ENCODE measurements around the gene ADPRHL1.
"Not testable (repeated sequence)": the region's sequence is repeated elsewhere in the genome, so short reads cannot be mapped to it uniquely, and the experiment has no call there.

ADPRHL1 gene

DNA sequence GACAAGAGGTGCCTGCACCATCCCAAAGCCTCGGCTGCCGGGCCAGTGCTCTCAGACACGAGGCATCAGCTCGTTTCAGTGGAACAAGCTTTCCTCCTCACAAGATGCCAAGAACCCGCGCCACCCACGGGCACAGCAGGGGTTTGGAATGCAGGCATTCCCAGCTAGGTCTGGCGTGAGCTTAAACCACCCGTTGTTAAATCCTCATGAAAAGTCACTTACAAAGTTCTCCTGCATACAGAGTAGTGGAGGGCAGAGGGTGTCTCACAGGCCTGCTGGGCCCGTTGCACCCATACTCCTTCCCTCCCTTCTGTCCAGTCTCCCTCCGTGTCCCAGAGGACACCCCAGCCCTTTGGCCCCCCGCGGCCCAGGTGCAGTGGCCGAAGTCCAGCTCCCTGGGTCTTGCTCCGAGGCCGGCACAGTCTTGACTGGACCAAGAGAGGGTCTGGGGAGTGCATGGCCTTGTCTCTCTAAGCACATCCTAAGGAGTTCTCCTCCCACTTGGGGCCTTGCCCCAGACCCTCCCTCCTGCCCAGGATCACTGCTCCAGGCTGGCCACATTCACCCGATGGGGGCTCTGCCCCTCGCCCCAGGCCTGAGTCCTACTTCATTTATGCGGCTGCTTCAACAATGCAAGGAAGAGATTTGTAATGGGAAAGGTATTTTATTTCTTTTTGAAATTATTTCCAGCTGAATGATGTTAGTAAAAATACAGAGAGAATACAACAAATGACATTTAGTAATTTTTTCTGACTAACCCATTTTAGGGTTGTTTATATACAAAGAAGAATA lies 54.1 kb downstream of the ADPRHL1 start:
- DNase-seq (ENCODE audit: insufficient read length, low spot score): no peak
- no peak for FAIRE-seq
- TF ChIP-seq, protein P1, sequence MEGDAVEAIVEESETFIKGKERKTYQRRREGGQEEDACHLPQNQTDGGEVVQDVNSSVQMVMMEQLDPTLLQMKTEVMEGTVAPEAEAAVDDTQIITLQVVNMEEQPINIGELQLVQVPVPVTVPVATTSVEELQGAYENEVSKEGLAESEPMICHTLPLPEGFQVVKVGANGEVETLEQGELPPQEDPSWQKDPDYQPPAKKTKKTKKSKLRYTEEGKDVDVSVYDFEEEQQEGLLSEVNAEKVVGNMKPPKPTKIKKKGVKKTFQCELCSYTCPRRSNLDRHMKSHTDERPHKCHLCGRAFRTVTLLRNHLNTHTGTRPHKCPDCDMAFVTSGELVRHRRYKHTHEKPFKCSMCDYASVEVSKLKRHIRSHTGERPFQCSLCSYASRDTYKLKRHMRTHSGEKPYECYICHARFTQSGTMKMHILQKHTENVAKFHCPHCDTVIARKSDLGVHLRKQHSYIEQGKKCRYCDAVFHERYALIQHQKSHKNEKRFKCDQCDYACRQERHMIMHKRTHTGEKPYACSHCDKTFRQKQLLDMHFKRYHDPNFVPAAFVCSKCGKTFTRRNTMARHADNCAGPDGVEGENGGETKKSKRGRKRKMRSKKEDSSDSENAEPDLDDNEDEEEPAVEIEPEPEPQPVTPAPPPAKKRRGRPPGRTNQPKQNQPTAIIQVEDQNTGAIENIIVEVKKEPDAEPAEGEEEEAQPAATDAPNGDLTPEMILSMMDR (IDR thresholded peaks at IDR 0.05; ENCODE audit: insufficient read depth, missing control alignments): no peak

DNA sequence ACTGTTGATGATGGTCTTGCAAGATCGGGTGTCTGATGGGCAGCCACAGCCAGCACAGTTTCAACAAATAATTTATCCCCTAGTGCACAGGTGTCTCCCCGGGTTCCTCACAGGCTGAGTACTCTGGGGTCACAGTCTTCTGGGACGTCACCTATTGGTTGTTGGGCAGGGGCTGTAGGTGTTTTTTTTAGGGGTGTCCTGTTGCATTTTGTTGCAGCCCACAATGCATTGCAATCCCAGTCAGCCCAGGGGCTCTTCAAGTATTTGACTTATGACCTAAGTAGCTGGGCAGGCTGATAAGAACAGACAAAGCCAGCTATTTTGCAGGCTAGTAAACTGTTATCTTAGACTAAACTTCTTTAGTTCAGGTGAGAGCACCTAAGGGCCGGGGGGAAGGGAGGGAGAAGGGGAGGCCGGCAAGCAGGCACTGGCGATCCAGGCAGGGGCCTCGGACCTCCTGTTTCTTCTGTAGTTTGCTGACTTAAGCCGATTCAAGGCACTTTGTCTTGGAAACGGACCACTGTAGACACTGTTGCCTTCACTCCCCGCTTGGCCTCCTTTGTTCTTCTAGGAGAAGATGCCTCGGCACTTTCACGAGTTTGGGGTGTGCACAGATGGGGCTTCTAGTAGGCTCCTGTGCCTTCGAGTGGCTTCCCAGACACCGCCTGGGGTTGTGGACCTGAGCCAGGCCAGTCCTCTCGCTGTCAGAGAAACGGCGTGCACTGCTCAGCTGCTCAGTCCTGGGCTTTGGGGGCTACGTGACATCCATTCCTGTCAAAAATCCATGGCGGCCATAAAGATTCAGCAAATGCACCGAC lies 55.5 kb downstream of the ADPRHL1 start:
- FAIRE-seq (no peak), DNase-seq (ENCODE audit: insufficient read length, low spot score) (no peak)
- TF ChIP-seq, protein P1 (IDR thresholded peaks at IDR 0.05; ENCODE audit: insufficient read depth, missing control alignments): no peak

DNA sequence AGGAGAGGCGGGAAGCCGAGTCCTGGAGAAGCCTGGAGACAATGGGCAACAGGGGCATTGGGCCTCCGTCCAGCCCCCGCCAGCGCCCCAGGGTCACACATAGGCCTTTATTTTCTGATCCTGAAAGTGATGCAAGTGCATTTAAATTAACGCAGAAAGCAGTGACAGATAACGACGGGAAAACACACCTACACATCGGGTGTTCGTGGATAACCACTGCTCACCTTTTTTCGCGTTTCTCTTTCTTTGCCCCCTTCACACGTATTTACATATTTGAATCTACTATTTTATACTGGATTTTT lies 59.0 kb downstream of the ADPRHL1 start:
- TF ChIP-seq, protein P1 (IDR thresholded peaks at IDR 0.05; ENCODE audit: insufficient read depth, missing control alignments): no peak
- FAIRE-seq (no peak), DNase-seq (ENCODE audit: insufficient read length, low spot score) (no peak)

DNA sequence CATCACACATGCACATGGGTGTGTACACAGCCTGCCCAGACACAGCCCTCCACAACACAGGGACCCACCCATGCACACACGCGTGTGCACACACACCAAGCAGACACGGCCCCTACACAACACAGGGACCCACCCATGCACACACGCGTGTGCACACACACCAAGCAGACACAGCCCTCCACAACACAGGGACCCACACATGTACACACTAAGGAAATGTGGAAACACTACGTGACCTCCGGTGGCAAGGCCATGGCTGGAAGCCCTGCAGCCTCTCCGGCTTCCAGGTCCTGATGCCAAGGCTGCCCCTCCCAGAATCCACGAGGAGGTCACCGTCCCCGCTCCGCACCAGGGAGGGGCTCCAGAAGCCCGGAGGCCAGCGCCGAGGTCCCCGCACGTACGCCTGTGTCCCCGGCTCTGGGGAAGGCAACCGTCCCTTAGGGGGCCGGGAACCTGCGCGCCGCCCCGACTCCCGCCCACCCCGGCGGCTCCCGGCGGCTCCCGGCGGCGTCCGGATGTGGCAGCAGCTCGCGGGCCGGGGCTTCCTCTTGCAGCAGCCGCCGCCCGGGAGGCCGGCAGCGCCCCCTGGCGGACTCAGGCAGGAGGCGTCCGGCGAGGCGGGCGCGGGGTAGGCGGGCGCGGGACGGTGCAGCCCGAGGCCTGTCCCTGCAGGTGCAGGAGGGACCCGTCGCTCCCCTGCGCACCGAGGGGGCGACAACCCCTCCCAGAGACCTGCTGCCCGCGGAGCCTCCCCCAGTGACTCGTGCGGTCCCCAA lies 59.5 kb downstream of the ADPRHL1 start:
- FAIRE-seq: no peak
- TF ChIP-seq, protein P1 (IDR thresholded peaks at IDR 0.05; ENCODE audit: insufficient read depth, missing control alignments): peak; percentile 70
- DNase-seq (ENCODE audit: insufficient read length, low spot score): peak; percentile 75

DNA sequence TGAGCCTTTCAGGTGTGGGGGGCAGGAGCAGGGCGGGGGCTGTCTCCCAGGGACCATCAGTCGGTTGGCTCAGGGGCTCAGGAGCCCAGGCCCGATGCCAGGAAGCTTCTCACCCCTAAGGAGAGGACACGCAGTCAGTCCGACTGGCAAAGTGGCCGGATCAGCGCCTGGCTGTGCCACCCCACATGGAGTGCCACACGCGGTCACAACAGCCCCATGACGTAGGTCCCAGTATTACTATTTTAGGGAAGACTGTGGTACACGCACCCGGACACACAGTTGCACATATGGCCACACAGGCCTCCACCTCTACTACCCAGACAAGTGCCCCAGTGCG lies 60.1 kb downstream of the ADPRHL1 start:
- no peak for DNase-seq (ENCODE audit: insufficient read length, low spot score)

DNA sequence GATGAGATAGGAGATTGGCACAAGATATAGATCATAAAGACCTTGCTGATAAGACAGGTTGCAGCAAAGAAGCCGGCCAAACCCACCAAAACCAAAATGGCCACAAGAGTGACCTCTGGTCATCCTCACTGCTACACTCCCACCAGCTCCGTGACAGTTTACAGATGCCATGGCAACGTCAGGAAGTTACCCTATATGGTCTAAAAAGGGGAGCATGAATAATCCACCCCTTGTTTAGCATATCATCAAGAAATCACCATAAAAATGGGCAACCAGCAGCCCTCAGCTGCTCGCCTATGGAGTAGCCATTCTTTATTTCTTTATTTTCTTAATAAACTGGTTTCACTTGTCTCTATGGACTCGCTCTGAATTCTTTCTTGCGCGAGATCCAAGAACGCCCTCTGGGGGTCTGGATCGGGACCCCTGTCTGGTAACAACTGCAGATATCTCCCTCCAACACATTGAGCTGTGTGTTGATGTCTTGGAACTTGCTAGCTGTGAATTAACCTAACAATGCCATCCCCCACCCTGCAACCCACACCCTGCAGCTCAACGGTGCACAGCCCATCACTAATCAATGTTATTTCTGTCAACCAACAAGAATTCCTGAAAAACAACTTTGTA lies 62.3 kb downstream of the ADPRHL1 start:
- no peak for FAIRE-seq
- DNase-seq (ENCODE audit: insufficient read length, low spot score): no peak
- TF ChIP-seq, protein P1 (IDR thresholded peaks at IDR 0.05; ENCODE audit: insufficient read depth, missing control alignments): no peak

More for the DNA sequence above, 60.1 kb downstream of the ADPRHL1 start:
- TF ChIP-seq, protein P1 (IDR thresholded peaks at IDR 0.05; ENCODE audit: insufficient read depth, missing control alignments): no peak
- no peak for FAIRE-seq

DNA sequence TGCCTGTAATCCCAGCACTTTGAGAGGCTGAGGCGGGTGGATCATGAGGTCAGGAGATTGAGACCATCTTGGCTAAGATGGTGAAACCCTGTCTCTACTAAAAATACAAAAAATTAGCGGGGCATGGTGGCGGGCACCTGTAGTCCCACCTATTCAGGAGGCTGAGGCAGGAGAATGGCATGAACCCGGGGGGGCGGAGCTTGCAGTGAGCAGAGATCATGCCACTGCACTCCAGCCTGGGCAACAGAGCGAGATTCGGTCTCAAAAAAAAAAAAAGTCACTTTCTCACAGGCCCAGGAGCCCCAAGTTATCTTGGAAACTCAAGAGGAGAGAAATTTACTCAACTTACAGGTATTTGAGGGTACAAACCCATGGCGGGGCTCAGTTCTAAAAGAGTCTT lies 63.7 kb downstream of the ADPRHL1 start:
- DNase-seq (ENCODE audit: insufficient read length, low spot score); FAIRE-seq: not testable (repeated sequence)
